Endothelial cell of umbilical vein (primary cell): ENCODE data around the gene DERL2.

Experiments used
- CTCF ChIP-seq, 2 donors: IDR thresholded peaks; 1 replicate in 1 of 2; 2 replicates in 1 of 2; pipeline ENCODE4 v1.5.1; 2011; ENCODE audit warnings: low read length in 2 of 2, mild to moderate bottlenecking in 2 of 2, moderate library complexity in 2 of 2, control low read depth in 1 of 2, inconsistent platforms in 1 of 2, low read depth in 1 of 2; ENCODE audit not compliant: insufficient read depth in 1 of 2; ENCODE audit errors: extremely low read depth in 1 of 2
- JUN ChIP-seq: IDR thresholded peaks from 2 replicates; pipeline ENCODE4 v1.6.1; 2011; ENCODE audit warnings: borderline replicate concordance, low read depth; ENCODE audit not compliant: insufficient read length, insufficient read depth
- POLR2A ChIP-seq: IDR thresholded peaks from 2 replicates; pipeline ENCODE4 v1.6.1; 2012; ENCODE audit warnings: low read depth, mild to moderate bottlenecking, control low read depth, low read length
- POLR2AphosphoS5 ChIP-seq: IDR thresholded peaks from 2 replicates; pipeline ENCODE4 v1.6.1; 2012; ENCODE audit warnings: low read depth, mild to moderate bottlenecking, control low read depth, low read length, moderate library complexity; ENCODE audit not compliant: insufficient read depth

- TF ChIP-seq POLR2A: no peak
- TF ChIP-seq CTCF (IDR thresholded peaks at IDR 0.05; ENCODE audit: extremely low read depth in 1 of 2, insufficient read depth in 1 of 2, low read depth in 1 of 2, low read length in 2 of 2): no peak
- TF ChIP-seq JUN: no peak
- no peak for TF ChIP-seq POLR2AphosphoS5
Observed at GRCh38 chr17:5502552-5502951, 16.6 kb upstream of the DERL2 start.
